Esophagus squamous epithelium (tissue), 5 donors: ENCODE results near the gene MYH7B. TPM values are rescaled to one million over a fixed set of nuclear protein-coding genes. Genes with fewer than 3 reads are reported as not detected.

Source experiments
- DNase-seq: peaks from one replicate; lab custom pipeline; 2025; lab: John Stamatoyannopoulos, UW
- H3K27ac ChIP-seq, 4 donors: fragments of 200-600 bp; sonication (generic); one replicate each; pipeline ENCODE4 v1.5.1; 2016 to 2019; ENCODE audit warnings: mild to moderate bottlenecking in 1 of 4
- H3K27me3 ChIP-seq, 4 donors: fragments of 200-600 bp; sonication (generic); 1 replicate in 3 of 4; 2 replicates in 1 of 4; pipeline versions ENCODE4 v1.5.1 to v1.6.0; 2017 to 2021; ENCODE audit warnings: antibody characterized with exemption in 1 of 4
- H3K36me3 ChIP-seq, 3 donors: fragments of 200-600 bp; sonication (generic); one replicate each; pipeline ENCODE4 v1.5.1; 2016 to 2019
- H3K4me1 ChIP-seq, 3 donors: fragments of 200-600 bp; sonication (generic); one replicate each; pipeline ENCODE4 v1.5.1; 2017 to 2019
- H3K4me3 ChIP-seq, 4 donors: fragments of 200-600 bp; sonication (generic); 1 replicate in 3 of 4; 2 replicates in 1 of 4; pipeline ENCODE4 v1.5.1; 2016 to 2019; ENCODE audit warnings: mild to moderate bottlenecking in 2 of 4, moderate library complexity in 1 of 4
- H3K9me3 ChIP-seq, 3 donors: fragments of 200-600 bp; sonication (generic); one replicate each; pipeline ENCODE4 v1.5.1; 2016 to 2019
- CTCF ChIP-seq, 6 experiments: fragments of 450-650 bp in 4 of 6; fragments of 200-600 bp in 2 of 6; sonication (generic) in 2 of 6; IDR thresholded peaks; one replicate each; pipeline ENCODE4 v1.5.1; 2016 to 2019; ENCODE audit warnings: antibody characterized with exemption in 6 of 6, mild to moderate bottlenecking in 4 of 6, moderate library complexity in 4 of 6
- POLR2A ChIP-seq, 4 donors: fragments of 450-650 bp; IDR thresholded peaks; one replicate each; pipeline ENCODE4 v1.6.1; 2017; ENCODE audit warnings: antibody characterized with exemption in 4 of 4, mild to moderate bottlenecking in 4 of 4, moderate library complexity in 3 of 4
- WGBS, 2 donors: methylation state at CpG; one replicate each; pipeline ENCODE4 v1.1.5; 2018; 5-methylcytosine and 5-hydroxymethylcytosine counted together
- intact Hi-C: fragments of 100-400 bp; cut with DNase I; formaldehyde crosslinking; loops from one replicate; pipeline ENCODE4 v1.15.0; 2022
- total RNA-seq, 4 donors: library from RNA; depleted of rRNA; stranded (reverse); fragments of >200 nt; gene quantifications; one replicate each; pipeline ENCODE4 v1.1.0, GENCODE V29; 2016
- donor health status: DM: yes; HTN: yes; CAD: no.

Gene MYH7B
- total RNA-seq, 4 donors from 2014 or later, result 0.19 TPM; not detected in 3

- no peaks in the 10 kb centered on the region for H3K9me3 ChIP-seq
- WGBS, 2 donors, result 74 to 85% methylated on average over 2 of the region's 2 CpGs
- H3K36me3 ChIP-seq, result peaks cover 5 to 67% (median 5%) of the 10 kb centered on the region in 3 donors
- no peaks in the 10 kb centered on the region for H3K27me3 ChIP-seq
- no peak for DNase-seq
- H3K27ac ChIP-seq, result no peak overlapping the region
- no peak for TF ChIP-seq POLR2A (IDR thresholded peaks at IDR 0.05)
- no peak for TF ChIP-seq CTCF (IDR thresholded peaks at IDR 0.05)
- no peak overlapping the region for H3K4me3 ChIP-seq
- intact Hi-C loops, result no loop called here
- H3K4me1 ChIP-seq, result peaks cover 0 to 8% (median 0%) of the 10 kb centered on the region in 3 donors
Measured at GRCh38 chr20:34916774-34917354, 38.8 kb upstream of the MYH7B start.

- TF ChIP-seq CTCF (IDR thresholded peaks at IDR 0.05), result no peak
- TF ChIP-seq POLR2A (IDR thresholded peaks at IDR 0.05), result no peak
- intact Hi-C loops, result no loop called here
- Histone ChIP-seq H3K27me3 (no peaks in the 10 kb centered on the region), H3K4me3 (no peak overlapping the region), H3K9me3 (no peaks in the 10 kb centered on the region), H3K27ac (no peak overlapping the region), H3K4me1 (peaks cover 0 to 25% (median 14%) of the 10 kb centered on the region in 3 donors), H3K36me3 (peaks cover 0 to 69% (median 15%) of the 10 kb centered on the region in 3 donors)
- DNase-seq, result no peak
Measured at GRCh38 chr20:34920055-34920454, 35.6 kb upstream of the MYH7B start.

- Histone ChIP-seq H3K36me3 (peaks cover 0 to 77% (median 24%) of the 10 kb centered on the region in 3 donors), H3K4me3 (no peak overlapping the region), H3K27ac (peak overlapping the region in 3 of 4 donors; percentile 17 to 71 (median 68)), H3K27me3 (no peaks in the 10 kb centered on the region), H3K9me3 (no peaks in the 10 kb centered on the region), H3K4me1 (peaks cover 0 to 25% (median 14%) of the 10 kb centered on the region in 3 donors)
- TF ChIP-seq POLR2A (IDR thresholded peaks at IDR 0.05) (no peak), CTCF (IDR thresholded peaks at IDR 0.05) (no peak)
- DNase-seq, result no peak
- intact Hi-C loops, result no loop called here
- 21 to 48% methylated on average over 2 of the region's 3 CpGs for WGBS, 2 donors
Measured at GRCh38 chr20:34921436-34921835, 34.2 kb upstream of the MYH7B start.

GRCh38 chr20:34922654-34923381 lies 32.9 kb upstream of the MYH7B start:
- WGBS, 2 donors, result 71 to 76% methylated on average over 5 of the region's 5 CpGs
- peaks cover 0 to 87% (median 28%) of the 10 kb centered on the region in 3 donors for H3K36me3 ChIP-seq
- no peaks in the 10 kb centered on the region for H3K9me3 ChIP-seq
- no peaks in the 10 kb centered on the region for H3K27me3 ChIP-seq
- intact Hi-C loops, result no loop called here
- H3K27ac ChIP-seq, result peak overlapping the region; percentile 41 to 76 (median 70)
- TF ChIP-seq CTCF (IDR thresholded peaks at IDR 0.05), result no peak
- TF ChIP-seq POLR2A (IDR thresholded peaks at IDR 0.05), result no peak
- H3K4me3 ChIP-seq, result no peak overlapping the region
- H3K4me1 ChIP-seq, result peaks cover 0 to 25% (median 14%) of the 10 kb centered on the region in 3 donors
- no peak for DNase-seq

GRCh38 chr20:34923414-34923813 lies 32.3 kb upstream of the MYH7B start:
- Histone ChIP-seq H3K4me3 (no peak overlapping the region), H3K36me3 (peaks cover 0 to 87% (median 31%) of the 10 kb centered on the region in 3 donors), H3K27ac (peak overlapping the region in 3 of 4 donors; percentile 53 to 76 (median 68)), H3K4me1 (peaks cover 0 to 25% (median 14%) of the 10 kb centered on the region in 3 donors), H3K9me3 (no peaks in the 10 kb centered on the region), H3K27me3 (no peaks in the 10 kb centered on the region)
- WGBS, 2 donors, result 94 to 100% methylated on average over 1 to 2 of the region's 2 CpGs
- TF ChIP-seq CTCF (IDR thresholded peaks at IDR 0.05) (no peak), POLR2A (IDR thresholded peaks at IDR 0.05) (no peak)
- DNase-seq, result no peak
- intact Hi-C loops, result no loop called here
